ENCODE data around the gene PADI2.

GRCh38 chr1:17024721-17025120 is 94.5 kb downstream of the PADI2 start:
- TF ChIP-seq, protein P1, sequence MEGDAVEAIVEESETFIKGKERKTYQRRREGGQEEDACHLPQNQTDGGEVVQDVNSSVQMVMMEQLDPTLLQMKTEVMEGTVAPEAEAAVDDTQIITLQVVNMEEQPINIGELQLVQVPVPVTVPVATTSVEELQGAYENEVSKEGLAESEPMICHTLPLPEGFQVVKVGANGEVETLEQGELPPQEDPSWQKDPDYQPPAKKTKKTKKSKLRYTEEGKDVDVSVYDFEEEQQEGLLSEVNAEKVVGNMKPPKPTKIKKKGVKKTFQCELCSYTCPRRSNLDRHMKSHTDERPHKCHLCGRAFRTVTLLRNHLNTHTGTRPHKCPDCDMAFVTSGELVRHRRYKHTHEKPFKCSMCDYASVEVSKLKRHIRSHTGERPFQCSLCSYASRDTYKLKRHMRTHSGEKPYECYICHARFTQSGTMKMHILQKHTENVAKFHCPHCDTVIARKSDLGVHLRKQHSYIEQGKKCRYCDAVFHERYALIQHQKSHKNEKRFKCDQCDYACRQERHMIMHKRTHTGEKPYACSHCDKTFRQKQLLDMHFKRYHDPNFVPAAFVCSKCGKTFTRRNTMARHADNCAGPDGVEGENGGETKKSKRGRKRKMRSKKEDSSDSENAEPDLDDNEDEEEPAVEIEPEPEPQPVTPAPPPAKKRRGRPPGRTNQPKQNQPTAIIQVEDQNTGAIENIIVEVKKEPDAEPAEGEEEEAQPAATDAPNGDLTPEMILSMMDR (IDR thresholded peaks at IDR 0.05), result no peak
- TF ChIP-seq EZH2 (IDR thresholded peaks at IDR 0.05; ENCODE audit: borderline replicate concordance, insufficient read depth, low read depth, low read length, poor library complexity, severe bottlenecking), result no peak

Data from B cell (primary cell).